Measurements from ENCODE around the gene LGR6. TPM values are rescaled to one million over a fixed set of nuclear protein-coding genes. Genes with fewer than 3 reads are reported as not detected.

The LGR6 gene
- total RNA-seq, 4 donors from 2014 or later = 1.6 to 4.9 (median 4.1) TPM

- Histone ChIP-seq H3K9me3 (no peaks in the 10 kb centered on the region), H3K4me3 (no peak overlapping the region), H3K27me3 (no peaks in the 10 kb centered on the region), H3K4me1 (no peaks in the 10 kb centered on the region), H3K36me3 (no peaks in the 10 kb centered on the region), H3K27ac (no peak overlapping the region)
- TF ChIP-seq POLR2A (IDR thresholded peaks at IDR 0.05) (no peak), EP300 (IDR thresholded peaks at IDR 0.05) (no peak), POLR2AphosphoS5 (IDR thresholded peaks at IDR 0.05) (no peak), CTCF (IDR thresholded peaks at IDR 0.05) (no peak)
- peak; percentile 43 to 73 for DNase-seq (ENCODE audit: low spot score in 2 of 2)
- 94% methylated on average over 23 of the region's 52 CpGs for WGBS
Measured at GRCh38 chr1:202317941-202318925, 124.6 kb downstream of the LGR6 start.

- H3K27me3 ChIP-seq = no peaks in the 10 kb centered on the region
- TF ChIP-seq CTCF (IDR thresholded peaks at IDR 0.05) = no peak
- no peak for TF ChIP-seq POLR2A (IDR thresholded peaks at IDR 0.05)
- TF ChIP-seq POLR2AphosphoS5 (IDR thresholded peaks at IDR 0.05) = no peak
- TF ChIP-seq EP300 (IDR thresholded peaks at IDR 0.05) = no peak
- WGBS = 81% methylated on average over 4 of the region's 4 CpGs
- no peaks in the 10 kb centered on the region for H3K4me1 ChIP-seq
- no peaks in the 10 kb centered on the region for H3K9me3 ChIP-seq
- peak; percentile 7 to 16 for DNase-seq (ENCODE audit: low spot score in 2 of 2)
- H3K36me3 ChIP-seq = no peaks in the 10 kb centered on the region
- H3K27ac ChIP-seq = no peak overlapping the region
- no peak overlapping the region for H3K4me3 ChIP-seq
Measured at GRCh38 chr1:202319381-202320080, 125.9 kb downstream of the LGR6 start.

- Histone ChIP-seq H3K27ac (no peak overlapping the region), H3K4me3 (no peak overlapping the region), H3K4me1 (no peaks in the 10 kb centered on the region), H3K36me3 (no peaks in the 10 kb centered on the region), H3K27me3 (no peaks in the 10 kb centered on the region), H3K9me3 (no peaks in the 10 kb centered on the region)
- no peak for TF ChIP-seq POLR2A (IDR thresholded peaks at IDR 0.05)
- no peak for TF ChIP-seq POLR2AphosphoS5 (IDR thresholded peaks at IDR 0.05)
- TF ChIP-seq EP300 (IDR thresholded peaks at IDR 0.05) = no peak
- no peak for TF ChIP-seq CTCF (IDR thresholded peaks at IDR 0.05)
- DNase-seq (ENCODE audit: low spot score in 2 of 2) = peak; percentile 27 to 43
Measured at GRCh38 chr1:202320081-202320405, 126.4 kb downstream of the LGR6 start.

GRCh38 chr1:202323731-202324130, 130.1 kb downstream of the LGR6 start:
- no peaks in the 10 kb centered on the region for H3K36me3 ChIP-seq
- 59% methylated on average over 4 of the region's 4 CpGs for WGBS
- no peaks in the 10 kb centered on the region for H3K27me3 ChIP-seq
- H3K9me3 ChIP-seq = no peaks in the 10 kb centered on the region
- no peak overlapping the region for H3K27ac ChIP-seq
- no peak for TF ChIP-seq POLR2A (IDR thresholded peaks at IDR 0.05)
- DNase-seq (ENCODE audit: low spot score in 2 of 2) = peak; percentile 4 to 35
- H3K4me1 ChIP-seq = no peaks in the 10 kb centered on the region
- H3K4me3 ChIP-seq = no peak overlapping the region

- TF ChIP-seq POLR2AphosphoS5 (IDR thresholded peaks at IDR 0.05) (no peak), POLR2A (IDR thresholded peaks at IDR 0.05) (no peak), CTCF (IDR thresholded peaks at IDR 0.05) (no peak), EP300 (IDR thresholded peaks at IDR 0.05) (no peak)
- WGBS = 79% methylated on average over 2 of the region's 2 CpGs
- Histone ChIP-seq H3K27ac (no peak overlapping the region), H3K4me1 (no peaks in the 10 kb centered on the region), H3K9me3 (no peaks in the 10 kb centered on the region), H3K27me3 (no peaks in the 10 kb centered on the region), H3K4me3 (no peak overlapping the region), H3K36me3 (no peaks in the 10 kb centered on the region)
- DNase-seq (ENCODE audit: low spot score in 2 of 2) = peak in 1 of 2 donors; percentile 5
Measured at GRCh38 chr1:202324646-202325045, 131.0 kb downstream of the LGR6 start.

All from suprapubic skin (tissue), 4 donors.